ENCODE measurements around the gene WDR59.
"Not testable (repeated sequence)": the region's sequence is repeated elsewhere in the genome, so short reads cannot be mapped to it uniquely, and the experiment has no call there.

Gene WDR59

GRCh38 chr16:74926805-74927204 lies 58.1 kb downstream of the WDR59 start:
- no peak for TF ChIP-seq POLR2A (IDR thresholded peaks at IDR 0.05; ENCODE audit: low read depth, low read length)
- DNase-seq (ENCODE audit: insufficient read length, low spot score) (no peak), FAIRE-seq (no peak)

DNA sequence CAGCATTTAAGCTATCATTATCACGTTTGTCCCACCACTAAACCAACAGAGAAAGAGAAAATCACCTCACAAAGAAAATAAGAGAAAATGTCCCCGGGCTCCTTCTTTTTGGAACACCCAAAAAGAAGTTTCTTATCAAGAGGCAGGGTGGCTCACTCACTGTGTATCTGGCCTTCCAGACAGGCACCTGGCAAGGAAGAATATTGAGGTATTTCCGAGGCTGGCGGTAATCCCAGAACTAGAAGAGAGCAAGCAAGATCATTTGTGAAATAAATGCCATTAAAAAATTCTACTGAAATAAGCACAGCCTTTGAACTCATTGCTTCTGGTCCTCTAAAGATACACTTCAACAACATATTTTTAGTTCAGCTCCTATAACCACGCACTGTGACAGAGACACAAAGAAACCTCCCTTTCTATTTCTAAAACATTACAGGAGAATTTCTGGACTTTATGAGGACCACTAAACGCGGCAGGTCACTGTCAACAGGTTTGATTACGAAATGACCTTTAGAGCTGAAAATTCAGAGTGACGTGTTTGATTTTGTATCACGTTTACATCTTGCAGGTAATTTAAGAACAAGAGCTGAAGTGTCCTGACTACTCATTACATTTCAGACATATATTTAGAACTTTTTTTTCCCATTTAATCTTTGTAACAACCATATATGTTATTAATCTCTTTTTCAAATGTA lies 61.0 kb downstream of the WDR59 start:
- DNase-seq (ENCODE audit: insufficient read length, low spot score) (no peak), FAIRE-seq (no peak)

GRCh38 chr16:74922150-74923138 lies 62.5 kb downstream of the WDR59 start:
- DNase-seq (ENCODE audit: insufficient read length, low spot score), result no peak
- no peak for FAIRE-seq

More for the DNA sequence above, 61.0 kb downstream of the WDR59 start:
- no peak for TF ChIP-seq POLR2A (IDR thresholded peaks at IDR 0.05; ENCODE audit: low read depth, low read length)

DNA sequence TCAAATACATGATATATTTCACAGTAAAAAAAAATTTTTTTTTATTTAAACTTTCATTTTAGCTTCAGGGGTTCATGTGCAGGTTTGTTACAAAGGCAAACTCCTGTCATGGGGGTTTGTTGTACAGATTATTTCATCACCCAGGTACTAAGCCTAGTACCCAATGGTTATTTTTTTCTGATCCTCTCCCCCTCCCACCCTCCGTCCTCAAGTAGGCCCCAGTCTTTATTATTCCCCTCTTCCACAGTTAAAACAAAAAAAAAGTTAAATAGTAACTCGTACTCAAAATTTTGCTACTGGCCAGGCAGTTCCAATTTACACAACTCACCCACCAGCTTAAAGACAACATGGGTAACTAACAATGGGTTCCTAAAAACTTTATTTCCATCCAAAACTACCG lies 63.9 kb downstream of the WDR59 start:
- TF ChIP-seq POLR2A (IDR thresholded peaks at IDR 0.05; ENCODE audit: low read depth, low read length), result no peak
- FAIRE-seq (no peak), DNase-seq (ENCODE audit: insufficient read length, low spot score) (no peak)

More at GRCh38 chr16:74922150-74923138, 62.5 kb downstream of the WDR59 start:
- no peak for TF ChIP-seq POLR2A (IDR thresholded peaks at IDR 0.05; ENCODE audit: low read depth, low read length)

DNA sequence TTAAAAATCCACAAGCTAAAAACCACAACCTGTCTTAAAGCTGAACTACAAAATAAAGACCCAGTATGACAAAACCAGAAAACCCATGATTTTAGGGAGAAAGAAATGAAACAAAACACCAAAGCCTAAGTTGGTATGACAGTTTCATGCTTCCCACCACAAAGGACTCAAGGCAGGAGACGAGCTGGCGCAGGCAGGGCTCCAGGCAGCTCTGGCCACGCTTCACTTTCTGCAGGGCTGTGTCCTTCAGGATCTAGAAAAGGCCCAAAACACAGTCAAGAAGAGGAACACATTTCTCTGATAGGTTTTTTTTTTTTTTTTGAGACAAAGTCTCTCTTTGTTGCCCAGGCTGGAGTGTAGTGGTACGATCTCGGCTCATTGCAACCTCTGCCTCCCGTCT lies 75.3 kb downstream of the WDR59 start:
- TF ChIP-seq POLR2A (IDR thresholded peaks at IDR 0.05; ENCODE audit: low read depth, low read length), result no peak
- no peak for DNase-seq (ENCODE audit: insufficient read length, low spot score)

GRCh38 chr16:74908759-74909158 lies 76.2 kb downstream of the WDR59 start:
- not testable (repeated sequence) for DNase-seq (ENCODE audit: insufficient read length, low spot score); FAIRE-seq

More for the DNA sequence above, 75.3 kb downstream of the WDR59 start:
- FAIRE-seq, result no peak

DNA sequence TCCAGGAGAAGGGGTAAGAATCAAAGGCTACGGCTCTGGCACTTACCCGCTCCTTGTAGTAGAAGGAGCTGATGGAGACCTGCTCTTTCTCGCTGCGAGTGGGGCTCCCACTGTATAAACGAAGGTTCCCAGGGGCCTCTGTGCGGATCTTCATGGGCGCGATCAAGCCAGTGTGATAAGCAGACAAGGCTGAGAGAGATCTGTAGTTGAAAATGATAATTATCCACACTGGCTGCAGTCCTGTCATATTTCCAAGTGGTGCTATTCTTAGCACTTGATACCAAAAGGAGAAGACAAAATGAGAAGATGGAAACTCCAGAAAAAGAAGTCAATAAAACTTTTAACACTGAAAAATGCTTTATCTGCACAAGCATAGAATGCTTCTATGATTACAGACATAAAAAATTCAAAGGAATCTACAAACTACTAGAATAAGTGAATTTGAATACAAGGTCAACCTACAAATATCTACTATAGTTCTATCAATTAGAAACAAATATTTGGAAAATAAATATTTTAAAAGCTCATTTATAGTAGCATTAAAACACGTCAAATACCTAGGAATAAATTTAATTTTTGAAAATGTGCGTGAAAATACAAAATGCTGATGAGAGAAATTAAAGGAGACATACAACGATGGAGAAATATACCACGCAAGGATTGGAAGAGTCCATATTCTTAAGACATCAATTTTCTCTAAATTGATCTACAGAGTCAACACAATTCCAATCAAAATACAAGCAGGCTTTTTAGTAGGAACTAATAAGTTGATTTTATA lies 80.8 kb downstream of the WDR59 start:
- TF ChIP-seq POLR2A (IDR thresholded peaks at IDR 0.05; ENCODE audit: low read depth, low read length), result no peak

GRCh38 chr16:74903120-74903519 lies 81.8 kb downstream of the WDR59 start:
- DNase-seq (ENCODE audit: insufficient read length, low spot score) (no peak), FAIRE-seq (no peak)

More for the DNA sequence above, 80.8 kb downstream of the WDR59 start:
- DNase-seq (ENCODE audit: insufficient read length, low spot score), result no peak
- FAIRE-seq, result no peak

GRCh38 chr16:74902161-74902560 lies 82.8 kb downstream of the WDR59 start:
- DNase-seq (ENCODE audit: insufficient read length, low spot score), result no peak
- FAIRE-seq, result no peak
- no peak for TF ChIP-seq POLR2A (IDR thresholded peaks at IDR 0.05; ENCODE audit: low read depth, low read length)

More at GRCh38 chr16:74903120-74903519, 81.8 kb downstream of the WDR59 start:
- no peak for TF ChIP-seq POLR2A (IDR thresholded peaks at IDR 0.05; ENCODE audit: low read depth, low read length)

DNA sequence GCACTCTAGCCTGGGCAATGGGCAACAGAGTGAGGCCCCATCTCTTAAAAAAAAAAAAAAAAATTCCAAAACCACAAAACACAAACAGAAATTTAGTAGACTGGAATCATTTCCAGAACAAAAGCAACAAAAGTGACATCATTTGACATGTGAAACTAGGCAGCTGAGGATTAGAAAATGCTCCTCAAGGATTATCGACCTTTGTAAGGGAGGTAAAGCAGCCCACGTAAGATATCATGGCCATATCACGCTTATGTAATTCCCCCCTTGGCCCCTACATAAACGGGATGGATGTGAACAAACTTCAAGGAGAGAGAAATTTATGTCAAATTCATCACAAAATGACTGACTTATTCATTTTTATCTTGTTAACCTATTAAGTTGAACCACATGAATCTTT lies 83.3 kb downstream of the WDR59 start:
- DNase-seq (ENCODE audit: insufficient read length, low spot score) (no peak), FAIRE-seq (no peak)
- TF ChIP-seq POLR2A (IDR thresholded peaks at IDR 0.05; ENCODE audit: low read depth, low read length), result no peak

DNA sequence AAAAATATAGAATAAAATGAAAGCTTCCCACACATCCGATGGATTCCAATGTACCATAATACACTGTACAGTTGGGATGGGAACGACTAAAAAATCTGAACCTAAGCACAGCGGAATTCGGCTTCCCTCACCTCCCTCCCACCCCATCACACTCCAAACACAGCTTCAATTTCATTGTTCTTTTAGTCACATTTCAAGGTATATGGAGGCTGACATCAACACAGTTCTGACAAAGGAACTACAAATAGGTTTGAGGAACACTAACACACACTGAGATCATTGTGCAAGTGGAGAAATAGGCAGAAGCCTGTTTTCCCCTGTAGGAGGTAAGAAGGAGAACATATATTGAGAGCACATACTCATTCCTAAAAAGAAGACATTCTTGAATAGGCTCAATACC lies 85.1 kb downstream of the WDR59 start:
- no peak for FAIRE-seq
- no peak for TF ChIP-seq POLR2A (IDR thresholded peaks at IDR 0.05; ENCODE audit: low read depth, low read length)
- DNase-seq (ENCODE audit: insufficient read length, low spot score), result no peak

GRCh38 chr16:74898659-74899058 lies 86.3 kb downstream of the WDR59 start:
- no peak for DNase-seq (ENCODE audit: insufficient read length, low spot score)
- no peak for FAIRE-seq
- no peak for TF ChIP-seq POLR2A (IDR thresholded peaks at IDR 0.05; ENCODE audit: low read depth, low read length)

DNA sequence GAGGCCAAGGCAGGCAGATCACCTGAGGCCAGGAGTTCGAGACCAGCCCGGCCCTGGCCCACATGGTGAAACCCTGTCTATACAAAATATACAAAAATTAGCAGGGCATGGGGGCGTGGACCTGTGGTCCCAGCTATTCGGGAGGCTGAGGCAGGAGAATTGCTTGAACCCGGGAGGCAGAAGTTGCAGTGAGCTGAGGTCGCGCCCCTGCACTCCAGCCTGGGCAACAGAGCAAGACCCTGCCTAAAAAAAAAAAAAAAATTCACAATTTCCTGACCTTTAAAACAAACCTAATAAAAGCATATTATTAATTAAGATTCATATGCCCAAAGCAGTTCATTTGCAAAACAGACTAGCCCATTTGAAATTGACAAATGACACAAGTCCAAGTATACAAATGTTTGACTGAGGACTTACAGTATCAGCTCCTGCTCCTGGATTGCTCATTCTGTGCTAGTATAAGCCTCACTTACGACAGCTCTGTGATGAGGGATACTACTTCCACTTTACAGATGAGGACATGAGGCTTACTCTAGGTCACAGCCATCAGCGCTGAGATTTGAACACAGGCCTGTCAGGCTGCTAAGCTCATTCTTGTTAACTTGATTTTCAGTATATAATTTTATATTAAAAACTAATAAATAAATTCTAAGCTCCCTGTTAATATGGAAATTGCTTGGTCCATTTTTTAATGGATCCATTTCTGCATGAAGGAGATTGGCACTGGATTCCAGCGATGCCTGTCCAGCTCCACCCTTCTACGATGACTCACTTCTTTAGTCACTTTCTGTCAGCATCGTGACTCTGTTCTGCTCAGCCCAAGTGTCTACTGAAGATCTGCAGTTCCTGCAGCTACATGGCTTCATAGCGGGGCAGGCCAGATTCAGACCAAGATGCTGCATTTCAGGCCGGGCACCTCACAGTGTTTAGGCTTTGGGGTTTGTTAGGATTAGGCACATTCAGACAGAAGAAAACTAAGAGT lies 88.2 kb downstream of the WDR59 start:
- DNase-seq (ENCODE audit: insufficient read length, low spot score) (peak; percentile 79), FAIRE-seq (peak; percentile 72)
- no peak for TF ChIP-seq POLR2A (IDR thresholded peaks at IDR 0.05; ENCODE audit: low read depth, low read length)

Data from H54 (cell line).